GM19455 (cell line): ENCODE data around the gene PAFAH1B1.
"Not testable (repeated sequence)": the region's sequence is repeated elsewhere in the genome, so short reads cannot be mapped to it uniquely, and the experiment has no call there.

Experiments
- ATAC-seq: cut with Tn5 transposase; IDR thresholded peaks from one replicate; pipeline ENCODE4 v1.9.1; 2021; ENCODE audit not compliant: unreplicated experiment

Gene PAFAH1B1

DNA sequence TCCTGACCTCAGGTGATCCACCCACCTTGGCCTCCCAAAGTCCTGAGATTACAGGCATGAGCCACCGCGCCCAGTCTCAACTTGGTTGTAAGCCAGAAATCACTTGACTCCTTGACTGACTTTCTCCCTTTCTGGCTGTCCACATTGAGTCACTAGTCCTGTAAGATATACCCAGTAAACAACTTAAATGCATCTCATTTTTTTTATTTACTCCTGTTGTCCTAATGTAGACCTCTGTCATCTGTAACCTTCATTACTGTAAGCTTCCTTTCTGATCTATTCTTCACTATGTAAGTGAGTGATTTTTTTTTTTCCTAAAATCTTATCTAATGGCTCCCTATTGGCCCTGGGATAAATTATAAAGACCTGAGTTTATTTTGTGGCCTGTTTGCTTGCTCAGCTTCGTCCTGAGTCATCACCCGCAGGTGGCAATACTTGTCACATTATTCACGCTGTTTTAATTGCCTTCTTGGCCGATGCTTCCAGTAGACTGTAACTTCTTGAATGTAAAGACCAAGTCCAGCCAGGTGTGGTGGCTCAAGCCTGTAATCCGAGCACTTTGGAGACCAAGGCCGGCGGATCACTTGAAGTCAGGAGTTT, 41.0 kb downstream of the PAFAH1B1 start:
- no peak for ATAC-seq

DNA sequence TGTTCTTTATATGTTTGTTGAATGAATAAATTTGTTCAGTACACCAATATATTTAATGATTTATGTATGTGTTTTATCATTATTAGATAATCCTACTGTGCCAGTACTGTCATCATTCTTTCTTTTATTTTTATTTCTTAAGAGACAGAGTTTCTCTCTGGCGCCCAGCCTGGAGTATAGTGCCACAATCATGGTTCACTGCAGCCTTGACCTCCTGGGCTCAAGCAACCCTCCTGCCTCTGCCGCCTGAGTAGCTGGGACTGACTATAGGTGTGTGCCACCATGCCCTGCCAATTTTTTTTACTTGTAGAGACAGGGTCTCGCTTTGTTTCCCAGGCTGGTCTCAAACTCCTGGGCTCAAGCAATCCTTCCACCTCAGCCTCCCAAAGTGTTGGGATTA, 41.8 kb downstream of the PAFAH1B1 start:
- no peak for ATAC-seq

GRCh38 chr17:2635675-2636074, 42.2 kb downstream of the PAFAH1B1 start:
- ATAC-seq = no peak

DNA sequence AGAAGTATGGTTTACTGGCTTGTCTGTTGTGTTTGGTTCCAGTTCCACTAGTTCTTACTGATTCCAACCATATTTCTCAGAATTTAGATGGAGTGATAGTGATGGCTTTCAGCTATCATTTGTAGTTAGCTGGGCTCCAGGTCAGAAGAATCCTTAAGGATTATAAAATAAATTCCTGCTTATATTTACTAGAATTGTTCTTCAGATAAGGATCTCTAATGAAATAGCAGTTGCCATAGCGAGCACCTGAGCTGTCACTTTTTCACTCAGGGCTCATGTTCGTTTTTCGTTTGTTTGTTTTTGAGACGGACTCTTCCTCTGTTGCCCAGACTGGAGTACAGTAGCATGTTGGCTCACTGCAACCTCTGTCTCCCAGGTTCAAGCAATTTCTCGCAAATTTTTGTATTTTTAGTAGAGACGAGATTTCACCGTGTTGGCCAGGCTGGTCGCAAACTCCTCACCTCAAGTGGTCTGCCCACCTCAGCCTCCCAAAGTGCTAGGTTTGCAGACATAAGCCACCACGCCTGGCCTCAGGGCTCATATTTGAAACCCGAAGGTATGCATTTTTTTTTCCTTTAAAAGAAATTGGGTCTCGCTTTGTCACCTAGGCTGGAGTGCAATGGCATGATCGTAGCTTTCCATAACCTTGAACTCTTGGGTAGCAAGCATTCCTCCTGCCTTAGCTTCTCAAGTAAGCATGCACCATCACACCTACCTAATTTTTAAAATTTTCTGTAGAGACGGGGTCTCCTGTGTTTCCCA, 42.9 kb downstream of the PAFAH1B1 start:
- no peak for ATAC-seq

- ATAC-seq = no peak
Observed at GRCh38 chr17:2637422-2637821, 44.0 kb downstream of the PAFAH1B1 start.

DNA sequence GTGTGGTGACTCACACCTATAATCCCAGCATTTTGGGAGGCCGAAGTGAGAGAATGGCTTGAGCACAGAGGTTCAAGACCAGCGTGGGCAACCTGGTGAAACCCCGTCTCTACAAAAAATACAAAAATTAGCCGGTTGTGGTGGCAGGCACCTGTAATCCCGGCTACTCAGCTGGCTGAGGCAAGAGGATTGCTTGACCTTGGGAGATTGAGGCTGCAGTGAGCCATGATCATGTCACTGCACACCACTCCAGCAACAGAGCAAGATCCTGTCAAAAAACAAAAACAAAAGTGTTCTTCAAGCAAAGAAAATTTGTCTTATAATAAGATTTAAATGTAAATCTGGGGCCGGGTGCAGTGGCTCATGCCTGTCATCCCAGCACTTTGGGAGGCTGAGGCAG, 51.5 kb downstream of the PAFAH1B1 start:
- no peak for ATAC-seq

DNA sequence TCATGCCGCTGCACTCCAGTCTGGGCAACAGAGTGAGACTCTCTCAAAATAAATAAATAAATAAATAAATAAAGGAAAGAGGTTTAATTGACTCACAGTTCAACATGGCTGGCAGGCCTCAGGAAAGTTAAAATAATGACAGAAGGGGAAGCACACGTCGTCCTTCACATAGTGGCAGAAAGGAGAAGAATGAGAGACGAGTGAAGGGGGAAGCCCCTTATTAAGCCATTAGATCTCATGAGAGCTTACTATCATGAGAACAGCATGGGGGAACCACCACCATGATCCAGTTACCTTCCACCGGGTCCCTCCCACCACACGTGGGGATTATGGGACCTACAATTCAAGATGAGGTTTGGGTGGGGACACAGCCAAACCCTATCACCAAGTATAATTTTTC, 54.5 kb downstream of the PAFAH1B1 start:
- ATAC-seq = no peak

- no peak for ATAC-seq
Observed at GRCh38 chr17:2649191-2649590, 55.7 kb downstream of the PAFAH1B1 start.

DNA sequence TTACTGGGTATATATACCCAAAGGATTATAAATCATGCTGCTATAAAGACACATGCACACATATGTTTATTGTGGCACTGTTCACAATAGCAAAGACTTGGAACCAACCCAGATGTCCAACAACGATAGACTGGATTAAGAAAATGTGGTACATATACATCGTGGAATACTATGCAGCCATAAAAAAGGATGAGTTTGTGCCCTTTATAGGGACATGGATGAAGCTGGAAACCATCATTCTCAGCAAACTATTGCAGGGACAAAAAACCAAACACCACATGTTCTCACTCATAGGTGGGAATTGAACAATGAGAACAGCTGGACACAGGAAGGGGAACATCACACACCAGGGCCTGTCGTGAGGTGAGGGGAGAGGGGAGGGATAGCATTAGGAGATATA, 59.5 kb downstream of the PAFAH1B1 start:
- ATAC-seq = not testable (repeated sequence)

DNA sequence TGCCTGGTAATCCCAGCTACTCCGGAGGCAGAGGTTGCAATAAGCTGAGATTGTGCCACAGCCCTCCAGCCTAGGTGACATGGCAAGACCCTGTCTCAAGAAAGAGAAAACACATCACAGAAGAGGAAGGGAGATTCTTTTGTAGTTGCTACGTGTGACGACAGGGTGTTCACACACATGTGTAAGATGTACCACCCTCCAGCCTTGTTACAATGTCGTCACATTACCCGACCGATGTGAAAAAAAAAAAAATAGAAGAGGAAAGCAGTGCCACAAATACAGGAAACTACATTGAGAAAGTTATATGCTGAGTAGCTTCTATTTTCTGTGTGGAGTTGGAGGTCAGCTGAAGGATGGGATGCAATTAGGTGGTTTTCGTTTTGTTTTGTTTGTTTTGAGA, 62.1 kb downstream of the PAFAH1B1 start:
- no peak for ATAC-seq

DNA sequence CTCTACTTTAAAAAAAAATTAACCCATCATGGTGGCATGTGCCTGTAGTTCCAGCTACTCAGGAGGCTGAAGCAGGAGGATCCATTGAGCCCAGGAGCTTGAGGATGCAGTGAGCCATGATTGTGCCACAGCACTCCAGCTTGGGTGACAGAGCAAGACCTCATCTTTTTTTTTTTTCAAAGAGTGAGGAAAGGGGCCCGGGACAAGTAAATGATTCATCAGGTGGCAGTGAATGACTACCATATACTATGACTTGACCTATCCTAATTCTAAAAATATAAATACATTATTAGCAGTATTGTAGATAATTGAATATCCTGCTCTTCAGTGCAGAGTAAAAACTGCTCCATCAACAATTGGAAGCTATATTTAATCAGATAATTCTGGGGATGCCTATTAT, 62.8 kb downstream of the PAFAH1B1 start:
- no peak for ATAC-seq

DNA sequence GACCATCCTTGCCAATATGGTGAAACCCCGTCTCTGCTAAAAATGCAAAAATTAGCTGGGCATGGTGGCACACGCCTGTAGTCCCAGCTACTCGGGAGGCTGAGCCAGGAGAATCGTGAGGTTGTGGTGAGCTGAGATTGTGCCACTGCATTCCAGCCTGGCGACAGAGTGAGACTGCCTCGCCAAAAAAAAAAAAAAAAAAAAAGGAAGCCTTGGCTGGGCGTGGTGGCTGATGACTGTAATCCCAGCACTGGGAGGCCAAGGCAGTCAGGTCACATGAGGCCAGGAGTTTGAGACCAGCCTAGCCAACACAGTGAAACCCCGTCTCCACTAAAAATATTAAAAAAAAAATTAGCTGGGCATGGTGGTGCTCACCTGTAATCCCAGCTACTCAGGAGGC, 65.9 kb downstream of the PAFAH1B1 start:
- ATAC-seq = not testable (repeated sequence)

GRCh38 chr17:2660410-2660809, 67.0 kb downstream of the PAFAH1B1 start:
- ATAC-seq = not testable (repeated sequence)

GRCh38 chr17:2672026-2672425, 78.6 kb downstream of the PAFAH1B1 start:
- ATAC-seq = no peak

DNA sequence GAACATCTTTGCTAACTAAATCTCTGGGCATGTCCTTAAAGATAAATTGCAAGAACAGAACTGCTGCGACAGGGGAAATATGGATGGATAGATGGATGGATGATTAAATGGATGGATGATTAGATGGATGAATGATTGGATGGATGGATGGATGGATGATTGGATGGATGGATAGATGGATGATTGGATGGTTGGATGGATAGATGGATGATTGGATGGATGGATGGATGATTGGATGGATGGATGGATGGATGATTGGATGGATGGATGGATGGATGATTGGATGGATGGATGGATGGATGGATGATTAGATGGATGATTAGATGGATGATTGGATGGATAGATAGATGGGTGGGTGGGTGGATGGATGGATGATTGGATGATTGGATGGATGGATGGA, 85.8 kb downstream of the PAFAH1B1 start:
- not testable (repeated sequence) for ATAC-seq

DNA sequence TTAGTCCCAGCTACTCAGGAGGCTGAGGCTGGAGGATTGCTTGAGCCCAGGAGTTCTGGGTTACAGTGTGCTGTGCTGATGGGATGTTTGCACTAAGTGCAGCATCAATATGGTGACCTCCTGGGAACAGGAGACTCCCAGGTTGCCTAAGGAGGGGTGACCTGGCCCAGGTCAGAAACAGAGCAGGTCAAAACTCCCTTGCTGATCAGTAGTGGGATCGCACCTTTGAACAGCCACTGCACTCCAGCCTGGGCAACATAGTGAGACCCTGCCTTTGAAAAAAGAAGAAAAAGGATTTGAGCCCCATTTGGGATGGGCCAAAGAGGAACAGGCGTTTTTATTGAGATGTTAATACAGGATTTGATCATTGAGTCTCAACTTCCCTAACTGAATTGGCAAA, 87.5 kb downstream of the PAFAH1B1 start:
- no peak for ATAC-seq

GRCh38 chr17:2681650-2682049, 88.2 kb downstream of the PAFAH1B1 start:
- no peak for ATAC-seq

DNA sequence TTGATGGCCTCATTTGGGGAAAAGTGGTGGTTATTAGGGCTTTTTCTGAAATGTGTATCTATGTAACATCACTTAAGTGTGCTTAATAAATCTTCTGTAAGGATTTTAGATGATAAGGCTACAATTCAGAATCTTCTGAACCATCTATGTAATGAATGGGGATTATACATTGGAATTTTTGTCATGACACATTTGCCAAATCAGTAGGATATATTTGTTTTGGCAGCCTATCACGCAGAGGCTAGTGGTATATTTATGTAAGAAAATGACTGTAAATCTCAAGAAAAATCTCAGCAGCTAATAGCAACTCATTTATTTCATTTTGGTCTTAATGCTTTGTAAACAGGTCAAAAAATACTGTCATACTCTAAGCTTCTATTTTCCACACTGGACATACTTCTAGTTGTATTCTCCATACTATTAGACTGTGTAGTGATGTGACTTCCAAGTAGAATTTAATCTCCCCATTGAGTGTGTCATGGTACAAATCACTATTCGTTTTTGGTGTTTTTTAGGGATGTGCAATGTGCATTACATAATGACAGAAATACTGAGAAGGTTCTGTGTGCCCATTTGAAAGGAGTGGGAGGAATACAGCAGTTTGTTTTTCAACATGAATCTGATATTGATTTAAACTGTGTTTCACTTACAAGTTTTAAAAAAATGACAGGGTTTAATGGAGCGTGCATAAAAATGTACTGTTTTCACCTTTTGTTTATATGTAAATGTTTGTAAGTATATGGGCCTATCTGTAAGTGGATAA, 88.9 kb downstream of the PAFAH1B1 start:
- ATAC-seq = no peak

DNA sequence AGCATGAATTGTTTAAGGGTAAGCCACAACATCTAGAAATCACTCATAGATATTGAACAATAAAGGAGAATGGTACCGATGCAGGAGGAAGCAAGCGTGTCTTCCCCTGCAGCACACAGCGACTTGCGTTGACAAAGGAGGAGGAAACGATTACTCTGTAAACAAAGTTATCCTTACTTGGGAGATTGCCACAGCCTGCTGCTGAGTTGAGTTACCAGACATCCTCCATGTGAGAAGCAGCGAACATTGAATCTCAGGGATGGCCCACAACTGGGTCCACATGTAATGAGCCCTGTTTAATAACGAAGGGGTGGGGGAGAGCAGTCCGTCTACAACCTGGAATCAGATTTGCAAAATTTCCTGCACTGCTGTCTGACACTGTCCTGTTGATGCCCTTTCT, 90.5 kb downstream of the PAFAH1B1 start:
- ATAC-seq = no peak

GRCh38 chr17:2684549-2684948, 91.1 kb downstream of the PAFAH1B1 start:
- no peak for ATAC-seq

- ATAC-seq = no peak
Observed at GRCh38 chr17:2685696-2686095, 92.2 kb downstream of the PAFAH1B1 start.

DNA sequence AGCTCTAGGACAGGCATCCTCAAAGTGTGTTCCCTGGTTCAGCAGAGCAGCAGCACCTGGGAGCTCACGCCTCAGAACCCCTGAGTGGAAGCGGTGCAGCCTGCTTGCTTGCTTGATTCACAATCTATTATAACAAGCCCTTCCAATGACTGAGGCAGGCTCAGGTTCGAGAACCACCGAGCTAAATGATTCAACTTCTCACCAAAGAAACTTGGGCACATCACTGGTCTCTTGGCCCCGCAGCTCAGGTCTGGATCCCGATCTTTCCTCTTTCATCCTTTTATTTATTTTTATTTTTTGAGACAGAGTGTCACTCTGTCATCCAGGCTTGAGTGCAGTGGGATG, 93.6 kb downstream of the PAFAH1B1 start:
- no peak for ATAC-seq
